ENCODE measurements around the gene CNOT4.

- TF ChIP-seq POLR2A (IDR thresholded peaks at IDR 0.05; ENCODE audit: low read length) (no peak), GATA1 (IDR thresholded peaks at IDR 0.05; ENCODE audit: low read depth, low read length) (no peak)
Measured at GRCh38 chr7:135449436-135449835, 60.5 kb downstream of the CNOT4 start.

All from erythroblast (primary cell).